Measurements from ENCODE around the gene SDF4. TPM values are rescaled to one million over a fixed set of nuclear protein-coding genes. Genes with fewer than 3 reads are reported as not detected.
A peak's percentile ranks its signal among the peaks of the same experiment; 100 is the strongest.

SDF4 gene
- total RNA-seq, 4 donors from 2014 or later = 29.7 to 105 (median 50.3) TPM

DNA sequence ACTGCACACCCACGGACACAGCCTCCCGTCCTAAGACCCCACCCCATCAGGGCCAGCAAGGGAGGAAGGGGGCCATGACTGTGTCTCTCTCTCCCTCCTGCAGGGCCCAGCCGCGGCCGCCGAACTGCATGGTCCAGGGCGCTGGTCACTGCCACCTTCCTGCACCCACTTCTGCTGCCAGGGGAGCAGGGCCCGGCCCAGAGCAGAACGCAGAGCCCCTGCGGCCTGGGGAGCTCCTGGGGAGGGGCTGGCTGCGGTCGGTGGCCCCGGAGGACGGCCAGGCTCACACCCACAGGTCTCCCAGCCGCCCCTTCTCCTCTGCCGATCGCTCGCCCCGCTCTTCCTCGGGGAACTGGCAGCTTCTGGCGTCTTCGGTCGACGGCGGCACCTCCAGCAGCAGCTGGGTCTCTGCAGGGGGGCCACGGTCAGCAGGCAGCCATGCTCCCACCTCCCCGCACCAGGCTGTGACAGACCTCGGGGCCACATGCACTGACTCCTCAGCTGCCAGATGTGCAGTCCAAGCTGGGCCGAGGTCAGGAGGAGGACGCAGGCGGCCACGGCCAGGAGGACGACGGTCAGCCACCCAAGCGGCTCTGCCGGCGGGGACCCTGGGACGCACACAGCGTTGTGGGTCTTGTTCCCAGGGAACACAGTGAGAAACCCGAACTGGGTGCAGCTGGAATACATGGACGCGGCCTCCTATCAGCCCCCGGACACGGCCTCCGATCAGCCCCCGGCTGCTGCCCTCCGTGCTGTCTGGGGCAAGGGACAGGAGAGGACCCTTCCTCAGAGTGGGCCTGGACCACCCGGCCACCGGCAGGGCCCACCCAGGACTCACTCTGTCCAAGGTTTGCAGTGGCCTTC, 28.0 kb downstream of the SDF4 start:
- H3K27me3 ChIP-seq = peaks cover 0 to 4% of the 10 kb centered on the region in 2 donors
- DNase-seq = no peak
- TF ChIP-seq CTCF (IDR thresholded peaks at IDR 0.05) (no peak), POLR2A (IDR thresholded peaks at IDR 0.05) (no peak)
- H3K4me1 ChIP-seq = peaks cover 0 to 20% of the 10 kb centered on the region in 2 donors
- no peaks in the 10 kb centered on the region for H3K36me3 ChIP-seq
- no peak overlapping the region for H3K27ac ChIP-seq
- H3K4me3 ChIP-seq = no peak overlapping the region
- intact Hi-C loops (cut with DNase I; ENCODE audit: low total_unique reads) = no loop called here
- H3K9me3 ChIP-seq = no peaks in the 10 kb centered on the region

DNA sequence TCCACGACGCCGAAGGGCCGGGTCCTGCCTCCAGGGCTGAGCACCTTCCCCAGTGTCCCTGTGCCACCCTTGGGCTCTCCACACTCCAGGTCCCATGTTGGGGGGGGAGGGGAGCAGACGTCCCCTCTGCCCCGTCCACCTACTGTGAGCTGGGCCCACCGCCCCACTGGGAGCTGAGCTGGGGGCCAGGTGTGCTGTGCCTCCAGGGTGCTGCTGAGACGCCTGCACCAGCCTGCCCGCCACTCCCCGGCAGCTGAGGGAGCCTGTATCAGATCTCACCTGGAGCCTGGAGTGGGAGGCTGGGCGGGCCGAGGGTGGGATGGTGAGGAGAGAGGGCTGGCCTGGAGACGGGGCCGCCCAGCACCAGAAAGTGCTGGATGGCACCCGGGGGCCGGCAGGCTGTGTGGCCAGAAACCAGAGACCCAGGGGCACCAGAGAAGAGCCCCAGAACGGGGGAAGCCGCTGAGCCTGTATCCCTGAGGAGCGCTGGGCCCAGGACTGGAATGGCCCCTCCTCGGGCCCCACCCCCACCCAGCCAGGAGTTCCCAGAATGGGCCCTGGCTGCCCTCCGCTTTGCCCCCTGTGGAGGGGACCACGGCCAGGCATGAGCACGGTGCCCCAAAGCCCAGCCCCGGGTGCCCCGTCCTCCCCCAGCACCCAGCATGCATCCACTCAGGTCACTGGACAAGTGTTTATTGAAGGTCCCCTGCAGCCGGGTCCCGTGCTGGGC, 28.8 kb downstream of the SDF4 start:
- DNase-seq = no peak
- peaks cover 0 to 4% of the 10 kb centered on the region in 2 donors for H3K27me3 ChIP-seq
- intact Hi-C loops (cut with DNase I; ENCODE audit: low total_unique reads) = no loop called here

DNA sequence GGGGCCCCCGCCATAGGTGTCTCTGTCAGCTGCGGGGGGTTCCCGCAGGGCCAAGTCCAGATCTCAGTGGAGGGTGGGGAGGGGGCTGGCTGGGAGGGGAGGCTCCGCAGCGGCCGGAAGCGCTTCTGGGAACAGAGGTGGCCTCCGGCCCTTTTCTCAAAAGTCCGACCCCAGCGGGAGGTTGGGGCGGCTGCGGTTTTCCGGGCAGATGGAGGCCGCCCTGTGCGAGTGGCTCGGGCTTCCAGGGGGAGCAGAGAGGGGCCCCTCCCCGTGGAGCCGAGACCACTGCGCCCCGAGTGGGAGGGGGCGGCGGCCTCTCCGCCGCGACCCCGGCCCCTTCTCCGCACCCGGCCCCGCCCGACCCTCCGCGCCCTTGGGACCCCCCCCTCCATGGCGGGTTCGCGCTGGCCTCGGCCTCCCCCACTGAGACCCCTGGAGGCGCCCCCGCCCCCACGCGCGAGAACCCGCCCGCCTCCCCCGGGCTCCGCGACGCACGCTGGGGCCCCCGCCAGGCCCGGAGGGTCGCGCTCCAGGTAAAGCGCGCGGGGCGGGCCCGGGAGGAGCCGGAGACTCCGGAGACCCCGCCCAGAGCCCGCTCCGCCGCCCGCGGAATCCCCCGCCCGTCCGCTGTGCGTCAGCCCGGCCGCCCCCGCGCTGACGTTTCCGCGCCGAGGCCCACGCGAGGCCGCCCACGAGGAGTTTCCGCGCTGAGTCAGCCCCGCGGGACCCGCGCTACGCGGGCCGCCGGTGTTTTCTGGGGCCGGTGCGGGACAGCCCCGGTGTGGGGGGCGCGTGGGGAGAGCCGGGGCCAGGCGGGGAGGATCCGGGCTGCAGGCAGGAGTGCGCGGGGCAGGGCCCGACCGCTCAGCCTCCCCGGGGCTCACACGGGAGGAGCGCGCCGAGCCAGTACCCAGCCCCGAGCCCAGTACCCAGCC, 30.7 kb downstream of the SDF4 start:
- H3K9me3 ChIP-seq = no peaks in the 10 kb centered on the region
- peak overlapping the region; percentile 3 to 33 for H3K27ac ChIP-seq
- intact Hi-C loops (cut with DNase I; ENCODE audit: low total_unique reads) = no loop called here
- peaks cover 0 to 9% of the 10 kb centered on the region in 2 donors for H3K4me1 ChIP-seq
- H3K36me3 ChIP-seq = no peaks in the 10 kb centered on the region
- no peaks in the 10 kb centered on the region for H3K27me3 ChIP-seq
- peak; percentile 48 to 75 for DNase-seq
- H3K4me3 ChIP-seq = peak overlapping the region; percentile 14 to 36
- peak in 1 of 2 donors; percentile 25 for TF ChIP-seq POLR2A (IDR thresholded peaks at IDR 0.05)
- TF ChIP-seq CTCF (IDR thresholded peaks at IDR 0.05) = no peak

More for the DNA sequence above, 28.8 kb downstream of the SDF4 start:
- no peak overlapping the region for H3K27ac ChIP-seq
- H3K9me3 ChIP-seq = no peaks in the 10 kb centered on the region
- no peak overlapping the region for H3K4me3 ChIP-seq
- H3K4me1 ChIP-seq = peaks cover 0 to 14% of the 10 kb centered on the region in 2 donors
- TF ChIP-seq CTCF (IDR thresholded peaks at IDR 0.05) (no peak), POLR2A (IDR thresholded peaks at IDR 0.05) (no peak)
- H3K36me3 ChIP-seq = no peaks in the 10 kb centered on the region

DNA sequence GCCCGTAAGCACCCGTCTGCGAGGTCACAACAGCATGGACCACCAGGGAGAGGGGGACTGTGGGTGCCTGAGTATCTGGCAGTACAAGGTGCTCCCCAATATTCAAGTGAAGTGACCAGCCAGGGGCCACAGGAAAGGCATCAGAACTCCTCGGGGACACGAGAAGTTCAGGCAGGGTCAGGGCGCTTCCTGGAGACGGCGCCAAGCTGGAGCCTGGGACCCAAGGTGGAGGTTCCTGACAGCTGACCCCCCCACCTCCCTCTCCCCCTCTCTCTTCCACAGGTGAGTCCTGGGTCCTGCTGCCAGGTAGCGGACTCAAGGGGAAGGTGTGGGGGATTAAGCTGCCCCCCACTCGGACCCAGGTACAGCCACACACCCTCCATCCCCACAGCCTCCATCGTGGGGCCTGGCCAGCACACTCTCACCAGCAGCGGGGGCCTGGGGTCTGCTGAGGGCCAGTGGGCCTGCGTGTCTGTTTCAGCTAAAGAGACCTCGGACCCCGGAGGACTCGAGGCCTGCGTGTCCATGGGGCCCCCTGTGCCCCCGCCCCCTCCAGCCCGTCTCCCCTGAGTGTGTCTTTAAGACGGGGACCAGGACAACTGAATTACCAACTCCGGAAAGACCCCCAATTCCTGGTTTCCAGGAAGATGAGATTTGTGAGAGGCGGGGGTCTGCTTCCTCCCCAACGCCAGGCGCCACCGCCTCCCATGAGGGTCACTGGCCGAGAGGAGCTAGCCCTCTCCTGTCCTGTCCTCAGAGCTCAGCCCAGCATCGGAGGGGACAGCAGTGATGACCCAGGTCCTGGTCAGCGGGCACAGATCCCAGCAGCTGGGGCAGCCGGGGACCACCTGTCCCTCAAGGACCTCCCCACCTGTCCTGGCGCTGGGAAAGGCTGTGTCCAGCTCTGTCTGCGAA, 31.6 kb downstream of the SDF4 start:
- peak overlapping the region in 1 of 2 donors; percentile 14 for H3K4me3 ChIP-seq
- no peak for TF ChIP-seq CTCF (IDR thresholded peaks at IDR 0.05)
- TF ChIP-seq POLR2A (IDR thresholded peaks at IDR 0.05) = no peak
- DNase-seq = no peak
- H3K27ac ChIP-seq = no peak overlapping the region
- H3K36me3 ChIP-seq = no peaks in the 10 kb centered on the region
- no peaks in the 10 kb centered on the region for H3K9me3 ChIP-seq
- H3K4me1 ChIP-seq = peaks cover 0 to 8% of the 10 kb centered on the region in 2 donors
- H3K27me3 ChIP-seq = no peaks in the 10 kb centered on the region
- intact Hi-C loops (cut with DNase I; ENCODE audit: low total_unique reads) = no loop called here
